Spleen (tissue), 11 donors: Measurements from ENCODE around the gene SMC4. TPM values are rescaled to one million over a fixed set of nuclear protein-coding genes. Genes with fewer than 3 reads are reported as not detected.

Experiments
- DNase-seq: peaks from one replicate; pipeline ENCODE4 v3.0.0-alpha.2; 2020
- H3K27ac ChIP-seq, 8 donors: fragments of 200-600 bp; sonication (generic) in 7 of 8; 1 replicate in 4 of 8; 2 replicates in 4 of 8; pipeline versions ENCODE4 v1.5.0 to v1.8.0; 2016 to 2021; ENCODE audit warnings: inconsistent platforms in 4 of 8, mild to moderate bottlenecking in 4 of 8, moderate library complexity in 1 of 8
- H3K27me3 ChIP-seq, 7 donors: fragments of 200-600 bp; sonication (generic) in 6 of 7; replicated peaks in 1 of 7; 1 replicate in 4 of 7; 2 replicates in 3 of 7; pipeline versions ENCODE4 v1.5.0 to v1.8.0; 2016 to 2021; ENCODE audit warnings: inconsistent platforms in 3 of 7, mild to moderate bottlenecking in 1 of 7
- H3K36me3 ChIP-seq, 6 donors: fragments of 200-600 bp; sonication (generic) in 5 of 6; 1 replicate in 4 of 6; 2 replicates in 2 of 6; pipeline versions ENCODE4 v1.5.0 to v1.8.0; 2016 to 2021; ENCODE audit warnings: inconsistent platforms in 2 of 6
- H3K4me1 ChIP-seq, 6 donors: fragments of 200-600 bp; sonication (generic) in 5 of 6; 1 replicate in 3 of 6; 2 replicates in 3 of 6; pipeline versions ENCODE4 v1.5.0 to v1.8.0; 2016 to 2021; ENCODE audit warnings: inconsistent platforms in 3 of 6
- H3K4me3 ChIP-seq, 8 donors: fragments of 200-600 bp; sonication (generic) in 7 of 8; 1 replicate in 4 of 8; 2 replicates in 4 of 8; pipeline versions ENCODE4 v1.5.0 to v1.8.0; 2016 to 2021; ENCODE audit warnings: inconsistent platforms in 4 of 8, mild to moderate bottlenecking in 4 of 8, moderate library complexity in 2 of 8
- H3K9me3 ChIP-seq, 8 donors: fragments of 200-600 bp; sonication (generic) in 7 of 8; 1 replicate in 4 of 8; 2 replicates in 4 of 8; pipeline versions ENCODE4 v1.5.0 to v1.8.0; 2016 to 2021; ENCODE audit warnings: inconsistent platforms in 4 of 8
- POLR2A ChIP-seq, 3 donors: fragments of 450-650 bp; IDR thresholded peaks; one replicate each; pipeline ENCODE4 v1.5.1; 2017; ENCODE audit warnings: antibody characterized with exemption in 3 of 3, mild to moderate bottlenecking in 1 of 3
- POLR2AphosphoS5 ChIP-seq, 3 donors: sonication (generic); formaldehyde crosslinking; IDR thresholded peaks; one replicate each; pipeline ENCODE4 v1.5.1; 2017; ENCODE audit warnings: antibody characterized with exemption in 3 of 3
- WGBS, 5 donors: extraction: QIAGEN DNeasy Blood & Tissue Kit in 3 of 5; methylation state at CpG; one replicate each; pipeline versions ENCODE4 v1.1.5 to v1.1.7; 2013 to 2018; 5-methylcytosine and 5-hydroxymethylcytosine counted together
- intact Hi-C: fragments of 100-400 bp; cut with DNase I; formaldehyde crosslinking; loops from one replicate; pipeline ENCODE4 v1.15.0; 2023; ENCODE audit warnings: low total_unique reads
- microRNA-seq, 3 donors: library from miRNA; unstranded; fragments of <30 nt; microRNA quantifications; one replicate each; pipeline versions ENCODE4 to v1.1.0, GENCODE V29; 2019 to 2020
- polyA plus RNA-seq, 3 donors: library from polyadenylated mRNA; stranded (reverse); fragments of 200-250 nt; gene quantifications; one replicate each; pipeline ENCODE4 v1.2.1, GENCODE V29; 2013
- small RNA-seq, 4 donors: library from RNA; depleted of rRNA; stranded (forward); fragments of <200 nt; gene quantifications; one replicate each; pipeline ENCODE3, GENCODE V24; 2016
- total RNA-seq, 7 donors: library from RNA; depleted of rRNA in 3 of 7; stranded (reverse); fragments of >200 nt in 3 of 7; fragmentation: NEBNext Ultra II Directional in 4 of 7; extraction: Animal tissue kit (Norgen Biotek cat#: 25700) in 4 of 7; gene quantifications; one replicate each; pipeline versions ENCODE4 v1.1.0 to v1.2.1, GENCODE V29; 2016 to 2021
- TF ChIP-seq, protein P1 (sequence below), 11 experiments: fragments of 200-600 bp in 7 of 11; fragments of 450-650 bp in 4 of 11; sonication (generic) in 4 of 11; IDR thresholded peaks in 8 of 11; conservative IDR thresholded peaks in 3 of 11; 1 replicate in 7 of 11; 2 replicates in 4 of 11; pipeline versions ENCODE4 v1.4.0 to v1.8.0; 2016 to 2021; ENCODE audit warnings: antibody characterized with exemption in 11 of 11, inconsistent platforms in 4 of 11, mild to moderate bottlenecking in 1 of 11
- donor health status: healthy with polysubstance abuse.
- donor health status: DM: no; HTN: no; CAD: no; lungs with moderate emphysema.
- donor health status: DM: no; HTN: no; CAD: no.
- donor health status: Bipolar disorder and iron deficiency.
- donor health status: healthy.
- donor health status: DM: no; HTN: no; CAD: no.
- donor health status: DM: yes; HTN: yes; CAD: no.

The SMC4 gene
- total and polyA plus RNA-seq, 10 donors, result 21.2 to 112 (median 52.0) TPM

DNA sequence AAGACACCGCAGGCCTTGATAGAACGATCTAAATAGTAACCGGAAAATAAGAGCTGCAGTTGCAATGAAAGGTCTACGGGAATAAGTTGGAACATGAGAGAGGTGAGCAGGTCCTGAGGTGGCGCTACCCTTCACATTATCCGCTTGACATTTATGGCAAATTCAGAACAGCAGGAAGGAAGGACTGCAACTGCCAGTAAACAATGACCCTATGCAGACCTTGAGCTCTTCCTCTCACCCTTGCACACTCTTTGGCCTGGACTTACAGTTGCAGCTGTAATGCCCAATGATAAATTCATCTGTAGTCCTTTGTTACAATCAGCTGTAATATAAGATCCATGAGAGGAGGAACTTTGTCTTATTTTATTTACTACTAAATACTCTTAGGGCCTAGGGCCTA lies 82.4 kb downstream of the SMC4 start:
- no peaks in the 10 kb centered on the region for H3K27me3 ChIP-seq
- no peaks in the 10 kb centered on the region for H3K9me3 ChIP-seq
- no peak for DNase-seq
- TF ChIP-seq POLR2A (IDR thresholded peaks at IDR 0.05) (no peak), POLR2AphosphoS5 (IDR thresholded peaks at IDR 0.05) (peak in 1 of 3 donors; percentile 71)
- TF ChIP-seq, protein P1, sequence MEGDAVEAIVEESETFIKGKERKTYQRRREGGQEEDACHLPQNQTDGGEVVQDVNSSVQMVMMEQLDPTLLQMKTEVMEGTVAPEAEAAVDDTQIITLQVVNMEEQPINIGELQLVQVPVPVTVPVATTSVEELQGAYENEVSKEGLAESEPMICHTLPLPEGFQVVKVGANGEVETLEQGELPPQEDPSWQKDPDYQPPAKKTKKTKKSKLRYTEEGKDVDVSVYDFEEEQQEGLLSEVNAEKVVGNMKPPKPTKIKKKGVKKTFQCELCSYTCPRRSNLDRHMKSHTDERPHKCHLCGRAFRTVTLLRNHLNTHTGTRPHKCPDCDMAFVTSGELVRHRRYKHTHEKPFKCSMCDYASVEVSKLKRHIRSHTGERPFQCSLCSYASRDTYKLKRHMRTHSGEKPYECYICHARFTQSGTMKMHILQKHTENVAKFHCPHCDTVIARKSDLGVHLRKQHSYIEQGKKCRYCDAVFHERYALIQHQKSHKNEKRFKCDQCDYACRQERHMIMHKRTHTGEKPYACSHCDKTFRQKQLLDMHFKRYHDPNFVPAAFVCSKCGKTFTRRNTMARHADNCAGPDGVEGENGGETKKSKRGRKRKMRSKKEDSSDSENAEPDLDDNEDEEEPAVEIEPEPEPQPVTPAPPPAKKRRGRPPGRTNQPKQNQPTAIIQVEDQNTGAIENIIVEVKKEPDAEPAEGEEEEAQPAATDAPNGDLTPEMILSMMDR (IDR thresholded peaks at IDR 0.05 in 8 of 11, conservative IDR thresholded peaks at IDR 0.05 in 3 of 11), result no peak
- WGBS, 5 donors, result 65 to 89% (median 83%) methylated on average over 6 of the region's 6 CpGs
- H3K4me3 ChIP-seq, result no peak overlapping the region
- no peaks in the 10 kb centered on the region for H3K36me3 ChIP-seq
- peak overlapping the region in 6 of 8 donors; percentile 1 to 68 (median 54) for H3K27ac ChIP-seq
- H3K4me1 ChIP-seq, result peaks cover 0 to 15% (median 8%) of the 10 kb centered on the region in 6 donors
- intact Hi-C loops, result no loop called here

DNA sequence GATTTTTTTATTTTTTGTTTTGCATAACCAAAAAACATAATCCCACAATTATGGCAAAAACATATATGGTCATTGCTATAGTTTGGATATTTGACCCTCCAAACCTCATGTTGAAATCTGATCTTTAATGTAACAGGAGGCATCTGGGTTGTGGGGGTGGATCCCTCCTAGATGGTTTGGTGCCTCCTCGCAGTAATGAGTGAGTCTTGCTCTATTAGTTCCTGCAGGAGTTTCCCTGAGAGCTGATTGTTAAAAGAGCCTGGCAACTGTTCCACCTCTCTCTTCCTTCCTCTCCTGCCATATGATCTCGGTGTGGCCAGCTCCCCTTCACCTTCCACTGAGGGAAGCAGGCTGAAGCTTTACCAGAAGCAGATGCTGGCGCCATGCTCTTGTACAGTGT lies 83.3 kb downstream of the SMC4 start:
- H3K4me3 ChIP-seq, result no peak overlapping the region
- no peak for TF ChIP-seq POLR2A (IDR thresholded peaks at IDR 0.05)
- no peak for TF ChIP-seq POLR2AphosphoS5 (IDR thresholded peaks at IDR 0.05)
- TF ChIP-seq, protein P1 (IDR thresholded peaks at IDR 0.05 in 8 of 11, conservative IDR thresholded peaks at IDR 0.05 in 3 of 11), result no peak
- peak overlapping the region in 2 of 8 donors; percentile 55 to 68 for H3K27ac ChIP-seq
- WGBS, 5 donors, result 60 to 74% (median 63%) methylated on average over 3 of the region's 3 CpGs
- peaks cover 0 to 15% (median 8%) of the 10 kb centered on the region in 6 donors for H3K4me1 ChIP-seq
- DNase-seq, result no peak
- no peaks in the 10 kb centered on the region for H3K9me3 ChIP-seq
- H3K27me3 ChIP-seq, result no peaks in the 10 kb centered on the region
- intact Hi-C loops, result no loop called here
- no peaks in the 10 kb centered on the region for H3K36me3 ChIP-seq

Small RNAs within 50 kb of the gene (microRNA-seq; reads per million reads assigned to microRNA genes)
- gene MIR15B (2,331 to 4,789 (median 2,932) reads per million in 3 donors), gene MIR16-2 (927 to 1,331 (median 928) reads per million in 3 donors)

Small RNAs within 50 kb of the gene (small RNA-seq; reads per million reads assigned to genes)
- gene MIR15B, result 9.3 to 19.6 (median 14.1) reads per million in 4 donors
- 1.7 to 4.7 (median 3.1) reads per million in 4 donors for gene MIR16-2
- gene RNU7-136P, result 0 reads per million in 4 donors

Other genes with a start within 250 kb of the SMC4 start
- gene C3orf80, start 174.2 kb upstream of the SMC4 start, total RNA-seq, result 1 to 10 TPM in 4 of 7 donors, under 1 TPM in 3; 0.26 to 2.7 (median 1.4) TPM
- under 1 TPM; 0.07 to 0.35 (median 0.20) TPM for gene C3orf80, start 174.2 kb upstream of the SMC4 start, polyA plus RNA-seq
- 10 to 100 TPM; 17.3 to 44.0 (median 24.5) TPM for gene IFT80, start 425 bp upstream of the SMC4 start, total RNA-seq
- gene IFT80, start 425 bp upstream of the SMC4 start, polyA plus RNA-seq, result 10 to 100 TPM; 15.3 to 17.7 (median 16.0) TPM
- 10 to 100 TPM; 11.2 to 21.4 (median 12.7) TPM for gene TRIM59, start 50.1 kb downstream of the SMC4 start, total RNA-seq
- 1 to 10 TPM; 3.3 to 5.8 (median 5.4) TPM for gene TRIM59, start 50.1 kb downstream of the SMC4 start, polyA plus RNA-seq
- gene KPNA4, start 165.9 kb downstream of the SMC4 start, total RNA-seq, result 10 to 100 TPM; 34.4 to 50.6 (median 43.9) TPM
- 10 to 100 TPM in 2 of 3 donors, 1 to 10 TPM in 1; 8.3 to 12.6 (median 10.1) TPM for gene KPNA4, start 165.9 kb downstream of the SMC4 start, polyA plus RNA-seq